SH-SY5Y (cell line): ENCODE data around the gene NSG2.

Source experiments
- GATA2 ChIP-seq: IDR thresholded peaks from 2 replicates; pipeline ENCODE4 v1.6.1; 2011; ENCODE audit warnings: mild to moderate bottlenecking, low read depth, low read length
- GATA3 ChIP-seq: IDR thresholded peaks from 2 replicates; pipeline ENCODE4 v1.6.1; 2011; ENCODE audit warnings: low read depth, mild to moderate bottlenecking, low read length, moderate library complexity

GRCh38 chr5:174100490-174100889 lies 55.0 kb downstream of the NSG2 start:
- TF ChIP-seq GATA3 (no peak), GATA2 (no peak)
